K562 (cell line): ENCODE results near the gene SMG7.

Experiments
- CTCF ChIP-seq, 3 experiments: IDR thresholded peaks in 2 of 3; conservative IDR thresholded peaks in 1 of 3; 2 replicates each; pipeline ENCODE4 v1.5.1; 2011 to 2012; ENCODE audit warnings: low read length in 3 of 3, mild to moderate bottlenecking in 3 of 3, control low read depth in 2 of 3, improper control_type of control experiment in 1 of 3, inconsistent platforms in 1 of 3, low read depth in 1 of 3, mixed read lengths in 1 of 3, moderate library complexity in 1 of 3; ENCODE audit not compliant: insufficient read depth in 2 of 3
- POLR2AphosphoS2 ChIP-seq: IDR thresholded peaks from 2 replicates; pipeline ENCODE4 v1.6.1; 2012; ENCODE audit warnings: low read length, improper control_type of control experiment
- TCF7 ChIP-seq: sonication (generic); IDR thresholded peaks from 2 replicates; pipeline ENCODE4 v1.6.1; 2016; ENCODE audit warnings: antibody characterized with exemption, borderline replicate concordance
- ZC3H11A ChIP-seq: IDR thresholded peaks from 2 replicates; pipeline ENCODE4 v1.6.1; 2012; ENCODE audit warnings: low read depth, low read length, improper control_type of control experiment
- ZNF24 ChIP-seq: fragments of 450-650 bp; IDR thresholded peaks from 2 replicates; pipeline ENCODE4 v1.6.1; 2016
- ZNF445 ChIP-seq: fragments of 250-450 bp; sonication (Bioruptor Pico); IDR thresholded peaks from 2 replicates; pipeline ENCODE4 v1.4.0; 2020; ENCODE audit warnings: low read depth, mild to moderate bottlenecking, moderate library complexity
- ZNF592 ChIP-seq: fragments of 450-650 bp; IDR thresholded peaks from 2 replicates; pipeline ENCODE4 v1.6.1; 2017; ENCODE audit warnings: antibody characterized with exemption, mild to moderate bottlenecking

GRCh38 chr1:183565261-183565660, 93.0 kb downstream of the SMG7 start:
- no peak for TF ChIP-seq ZNF24
- TF ChIP-seq ZNF445 = no peak
- no peak for TF ChIP-seq ZC3H11A
- no peak for TF ChIP-seq CTCF (IDR thresholded peaks at IDR 0.05 in 2 of 3, conservative IDR thresholded peaks at IDR 0.05 in 1 of 3; ENCODE audit: insufficient read depth in 2 of 3, low read depth in 1 of 3, low read length in 3 of 3)
- TF ChIP-seq ZNF592 = no peak
- no peak for TF ChIP-seq POLR2AphosphoS2
- no peak for TF ChIP-seq TCF7
